Liver (tissue), 9 donors: ENCODE data around the gene GYG2. TPM values are rescaled to one million over a fixed set of nuclear protein-coding genes. Genes with fewer than 3 reads are reported as not detected.
A peak's percentile ranks its signal among the peaks of the same experiment; 100 is the strongest.

ENCODE experiments used
- DNase-seq: peaks from one replicate; pipeline ENCODE4 v3.0.0-alpha.2; 2017; ENCODE audit warnings: low spot score
- H3K27ac ChIP-seq, 2 donors: one replicate each; pipeline ENCODE4 v1.7.0; 2013; ENCODE audit warnings: inconsistent platforms in 2 of 2, low read length in 2 of 2, control low read depth in 1 of 2, low read depth in 1 of 2, mild to moderate bottlenecking in 1 of 2
- H3K27me3 ChIP-seq, 4 donors: one replicate each; pipeline versions ENCODE4 v1.6.1 to v1.7.0; 2013; ENCODE audit warnings: low read length in 3 of 4, inconsistent platforms in 1 of 4, mild to moderate bottlenecking in 1 of 4, moderate library complexity in 1 of 4; ENCODE audit not compliant: control insufficient read depth in 4 of 4, insufficient read depth in 4 of 4
- H3K36me3 ChIP-seq, 4 donors: one replicate each; pipeline versions ENCODE4 v1.6.1 to v1.7.0; 2013; ENCODE audit warnings: low read length in 3 of 4, mild to moderate bottlenecking in 3 of 4, low read depth in 1 of 4, moderate library complexity in 1 of 4; ENCODE audit not compliant: control insufficient read depth in 4 of 4, insufficient read depth in 3 of 4
- H3K4me1 ChIP-seq, 4 donors: one replicate each; pipeline versions ENCODE4 v1.6.1 to v1.7.0; 2013; ENCODE audit warnings: low read length in 3 of 4, mild to moderate bottlenecking in 3 of 4, moderate library complexity in 1 of 4; ENCODE audit not compliant: control insufficient read depth in 4 of 4, insufficient read depth in 4 of 4
- H3K4me3 ChIP-seq, 3 donors: one replicate each; pipeline versions ENCODE4 v1.6.1 to v1.7.0; 2013; ENCODE audit warnings: low read length in 3 of 3, control low read depth in 1 of 3, low read depth in 1 of 3, mild to moderate bottlenecking in 1 of 3
- H3K9ac ChIP-seq, 2 donors: one replicate each; pipeline ENCODE4 v1.7.0; 2013; ENCODE audit warnings: low read length in 2 of 2, mild to moderate bottlenecking in 2 of 2, moderate library complexity in 2 of 2, control low read depth in 1 of 2, low read depth in 1 of 2
- H3K9me3 ChIP-seq, 4 donors: one replicate each; pipeline versions ENCODE4 v1.6.1 to v1.7.0; 2013; ENCODE audit warnings: low read length in 3 of 4; ENCODE audit not compliant: control insufficient read depth in 4 of 4
- ATF3 ChIP-seq: IDR thresholded peaks from 2 replicates; pipeline ENCODE4 v1.6.1; 2016; ENCODE audit warnings: antibody characterized with exemption
- EGR1 ChIP-seq, 2 donors: IDR thresholded peaks; 2 replicates each; pipeline ENCODE4 v1.6.1; 2016 to 2018; ENCODE audit warnings: antibody characterized with exemption in 2 of 2, low read depth in 2 of 2
- FOXA1 ChIP-seq: IDR thresholded peaks from 2 replicates; pipeline ENCODE4 v1.6.1; 2016; ENCODE audit warnings: antibody characterized with exemption
- FOXA2 ChIP-seq: IDR thresholded peaks from 2 replicates; pipeline ENCODE4 v1.6.1; 2016; ENCODE audit warnings: antibody characterized with exemption
- GABPA ChIP-seq, 2 donors: IDR thresholded peaks in 1 of 2; conservative IDR thresholded peaks in 1 of 2; 2 replicates each; pipeline ENCODE4 v1.6.1; 2016; ENCODE audit warnings: antibody characterized with exemption in 2 of 2, mild to moderate bottlenecking in 1 of 2, moderate library complexity in 1 of 2
- HNF4A ChIP-seq, 2 donors: conservative IDR thresholded peaks; 2 replicates each; pipeline ENCODE4 v1.6.1; 2016; ENCODE audit warnings: antibody characterized with exemption in 2 of 2, mild to moderate bottlenecking in 2 of 2
- HNF4G ChIP-seq: IDR thresholded peaks from 2 replicates; pipeline ENCODE4 v1.6.1; 2016; ENCODE audit warnings: antibody characterized with exemption
- JUND ChIP-seq, 2 donors: IDR thresholded peaks; 2 replicates each; pipeline ENCODE4 v1.6.1; 2016; ENCODE audit warnings: antibody characterized with exemption in 2 of 2
- MAX ChIP-seq: IDR thresholded peaks from 2 replicates; pipeline ENCODE4 v1.6.1; 2016; ENCODE audit warnings: antibody characterized with exemption
- NR2F2 ChIP-seq: IDR thresholded peaks from 2 replicates; pipeline ENCODE4 v1.6.1; 2016; ENCODE audit warnings: antibody characterized with exemption
- RAD21 ChIP-seq, 2 donors: IDR thresholded peaks; 2 replicates each; pipeline ENCODE4 v1.6.1; 2016; ENCODE audit warnings: antibody characterized with exemption in 2 of 2, mild to moderate bottlenecking in 2 of 2
- SP1 ChIP-seq: IDR thresholded peaks from 2 replicates; pipeline ENCODE4 v1.6.1; 2018; ENCODE audit warnings: antibody characterized with exemption, mild to moderate bottlenecking
- TAF1 ChIP-seq: conservative IDR thresholded peaks from 2 replicates; pipeline ENCODE4 v1.6.1; 2016; ENCODE audit warnings: antibody characterized with exemption, mild to moderate bottlenecking
- YY1 ChIP-seq: IDR thresholded peaks from 2 replicates; pipeline ENCODE4 v1.6.1; 2016; ENCODE audit warnings: antibody characterized with exemption, mild to moderate bottlenecking
- ZBTB33 ChIP-seq: IDR thresholded peaks from 2 replicates; pipeline ENCODE4 v1.6.1; 2016; ENCODE audit warnings: antibody characterized with exemption
- WGBS: extraction: QIAGEN DNeasy Blood & Tissue Kit; methylation state at CpG from one replicate; pipeline ENCODE4 v1.1.7; 2013; 5-methylcytosine and 5-hydroxymethylcytosine counted together
- polyA plus RNA-seq, 2 donors: library from polyadenylated mRNA; stranded (reverse) in 1 of 2; unstranded in 1 of 2; fragments of 200-250 nt in 1 of 2; fragments of >200 nt in 1 of 2; fragmentation: Nextera tagmentation in 1 of 2; extraction: Ambion mirVana in 1 of 2; gene quantifications; one replicate each; pipeline versions ENCODE4 v1.2.1 to v1.2.3, GENCODE V29; 2013 to 2015
- total RNA-seq, 2 donors: library from RNA; depleted of rRNA; stranded (reverse); fragments of >200 nt; gene quantifications; one replicate each; pipeline ENCODE4 v1.2.3, GENCODE V29; 2014
- donor health status: healthy.
- donor health status: healthy.
- donor health status: healthy.
- donor health status: healthy.
- donor health status: healthy.

Gene GYG2
- total and polyA plus RNA-seq, 4 donors, result 11.3 to 32.6 (median 14.3) TPM

GRCh38 chrX:2926664-2927275, 98.0 kb downstream of the GYG2 start:
- no peak overlapping the region for H3K9ac ChIP-seq
- DNase-seq, result no peak
- WGBS, result 98% methylated on average over 15 of the region's 15 CpGs
- TF ChIP-seq ATF3 (no peak), ZBTB33 (no peak), FOXA1 (no peak)
- H3K27me3 ChIP-seq, result no peaks in the 10 kb centered on the region
- peaks cover 0 to 9% (median 0%) of the 10 kb centered on the region in 4 donors for H3K4me1 ChIP-seq
- no peak overlapping the region for H3K4me3 ChIP-seq
- H3K36me3 ChIP-seq, result peaks cover 0 to 12% (median 6%) of the 10 kb centered on the region in 4 donors
- H3K27ac ChIP-seq, result no peak overlapping the region
- H3K9me3 ChIP-seq, result no peaks in the 10 kb centered on the region

GRCh38 chrX:2928191-2928582, 99.5 kb downstream of the GYG2 start:
- Histone ChIP-seq H3K27me3 (no peaks in the 10 kb centered on the region), H3K9me3 (no peaks in the 10 kb centered on the region), H3K4me1 (peaks cover 0 to 9% (median 0%) of the 10 kb centered on the region in 4 donors), H3K36me3 (peaks cover 0 to 7% (median 3%) of the 10 kb centered on the region in 4 donors), H3K4me3 (peak overlapping the region; percentile 45 to 79 (median 49)), H3K27ac (peak overlapping the region; percentile 95 to 97), H3K9ac (no peak overlapping the region)
- TF ChIP-seq EGR1 (IDR thresholded peaks at IDR 0.05; ENCODE audit: low read depth in 2 of 2) (no peak), FOXA1 (no peak), HNF4A (conservative IDR thresholded peaks at IDR 0.05) (no peak), RAD21 (IDR thresholded peaks at IDR 0.05) (no peak), JUND (IDR thresholded peaks at IDR 0.05) (no peak), TAF1 (no peak), SP1 (no peak), MAX (no peak), ATF3 (no peak), HNF4G (no peak), YY1 (no peak), FOXA2 (no peak), ZBTB33 (no peak), GABPA (IDR thresholded peaks at IDR 0.05 in 1 of 2, conservative IDR thresholded peaks at IDR 0.05 in 1 of 2) (no peak), NR2F2 (no peak)
- no peak for DNase-seq
- WGBS, result 2% methylated on average over 27 of the region's 27 CpGs
